WTC11 (cell line): ENCODE measurements around the gene CAD.
"Not testable (repeated sequence)": the region's sequence is repeated elsewhere in the genome, so short reads cannot be mapped to it uniquely, and the experiment has no call there.

Experiments
- ATF2 ChIP-seq: sonication (generic); formaldehyde crosslinking; IDR thresholded peaks from 2 replicates; pipeline ENCODE4 v1.8.1; 2022; ENCODE audit warnings: low read depth, missing genetic modification reagents, borderline replicate concordance
- CREB1 ChIP-seq: sonication (generic); formaldehyde crosslinking; IDR thresholded peaks from 2 replicates; pipeline ENCODE4 v1.8.0; 2023; ENCODE audit warnings: mild to moderate bottlenecking, missing genetic modification reagents
- GABPB1 ChIP-seq: sonication (generic); formaldehyde crosslinking; IDR thresholded peaks from 2 replicates; pipeline ENCODE4 v1.8.1; 2023; ENCODE audit warnings: mild to moderate bottlenecking, missing genetic modification reagents
- NR1H2 ChIP-seq: sonication (generic); formaldehyde crosslinking; IDR thresholded peaks from 2 replicates; pipeline ENCODE4 v1.9.0; 2021; ENCODE audit warnings: mild to moderate bottlenecking, moderate library complexity, missing genetic modification reagents
- ZNF396 ChIP-seq: fragments of 250-450 bp; sonication (Bioruptor Pico); IDR thresholded peaks from 2 replicates; pipeline ENCODE4 v1.8.0; 2021; ENCODE audit warnings: mild to moderate bottlenecking, moderate library complexity, borderline replicate concordance
- TF ChIP-seq, protein P1 (sequence below): fragments of 200-600 bp; IDR thresholded peaks from 2 replicates; pipeline ENCODE4 v1.8.0; 2022; ENCODE audit warnings: antibody characterized with exemption
- TF ChIP-seq, protein P2 (sequence below): sonication (generic); formaldehyde crosslinking; IDR thresholded peaks from 2 replicates; pipeline ENCODE4 v1.8.1; 2022; ENCODE audit warnings: mild to moderate bottlenecking, moderate library complexity, missing genetic modification reagents
- TF ChIP-seq, protein P3 (sequence below): sonication (generic); formaldehyde crosslinking; IDR thresholded peaks from 2 replicates; pipeline ENCODE4 v1.8.1; 2023; ENCODE audit warnings: mild to moderate bottlenecking, missing genetic modification reagents

- TF ChIP-seq, protein P1, sequence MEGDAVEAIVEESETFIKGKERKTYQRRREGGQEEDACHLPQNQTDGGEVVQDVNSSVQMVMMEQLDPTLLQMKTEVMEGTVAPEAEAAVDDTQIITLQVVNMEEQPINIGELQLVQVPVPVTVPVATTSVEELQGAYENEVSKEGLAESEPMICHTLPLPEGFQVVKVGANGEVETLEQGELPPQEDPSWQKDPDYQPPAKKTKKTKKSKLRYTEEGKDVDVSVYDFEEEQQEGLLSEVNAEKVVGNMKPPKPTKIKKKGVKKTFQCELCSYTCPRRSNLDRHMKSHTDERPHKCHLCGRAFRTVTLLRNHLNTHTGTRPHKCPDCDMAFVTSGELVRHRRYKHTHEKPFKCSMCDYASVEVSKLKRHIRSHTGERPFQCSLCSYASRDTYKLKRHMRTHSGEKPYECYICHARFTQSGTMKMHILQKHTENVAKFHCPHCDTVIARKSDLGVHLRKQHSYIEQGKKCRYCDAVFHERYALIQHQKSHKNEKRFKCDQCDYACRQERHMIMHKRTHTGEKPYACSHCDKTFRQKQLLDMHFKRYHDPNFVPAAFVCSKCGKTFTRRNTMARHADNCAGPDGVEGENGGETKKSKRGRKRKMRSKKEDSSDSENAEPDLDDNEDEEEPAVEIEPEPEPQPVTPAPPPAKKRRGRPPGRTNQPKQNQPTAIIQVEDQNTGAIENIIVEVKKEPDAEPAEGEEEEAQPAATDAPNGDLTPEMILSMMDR: not testable (repeated sequence)
- TF ChIP-seq, protein P2, sequence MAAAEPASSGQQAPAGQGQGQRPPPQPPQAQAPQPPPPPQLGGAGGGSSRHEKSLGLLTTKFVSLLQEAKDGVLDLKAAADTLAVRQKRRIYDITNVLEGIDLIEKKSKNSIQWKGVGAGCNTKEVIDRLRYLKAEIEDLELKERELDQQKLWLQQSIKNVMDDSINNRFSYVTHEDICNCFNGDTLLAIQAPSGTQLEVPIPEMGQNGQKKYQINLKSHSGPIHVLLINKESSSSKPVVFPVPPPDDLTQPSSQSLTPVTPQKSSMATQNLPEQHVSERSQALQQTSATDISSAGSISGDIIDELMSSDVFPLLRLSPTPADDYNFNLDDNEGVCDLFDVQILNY: not testable (repeated sequence)
- TF ChIP-seq ATF2 (CRISPR knock-in tag); ZNF396 (CRISPR knock-in tag); CREB1 (CRISPR knock-in tag); NR1H2; GABPB1 (CRISPR knock-in tag): not testable (repeated sequence)
- TF ChIP-seq, protein P3, sequence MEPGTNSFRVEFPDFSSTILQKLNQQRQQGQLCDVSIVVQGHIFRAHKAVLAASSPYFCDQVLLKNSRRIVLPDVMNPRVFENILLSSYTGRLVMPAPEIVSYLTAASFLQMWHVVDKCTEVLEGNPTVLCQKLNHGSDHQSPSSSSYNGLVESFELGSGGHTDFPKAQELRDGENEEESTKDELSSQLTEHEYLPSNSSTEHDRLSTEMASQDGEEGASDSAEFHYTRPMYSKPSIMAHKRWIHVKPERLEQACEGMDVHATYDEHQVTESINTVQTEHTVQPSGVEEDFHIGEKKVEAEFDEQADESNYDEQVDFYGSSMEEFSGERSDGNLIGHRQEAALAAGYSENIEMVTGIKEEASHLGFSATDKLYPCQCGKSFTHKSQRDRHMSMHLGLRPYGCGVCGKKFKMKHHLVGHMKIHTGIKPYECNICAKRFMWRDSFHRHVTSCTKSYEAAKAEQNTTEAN (CRISPR knock-in tag): not testable (repeated sequence)
Measured at GRCh38 chr2:27175781-27176180, 41.4 kb upstream of the CAD start.
